Astrocyte (in vitro differentiated cells and primary cell): ENCODE measurements around the gene BCL7B.

ENCODE experiments used
- CTCF ChIP-seq: IDR thresholded peaks from 2 replicates; pipeline ENCODE4 v1.5.1; 2011; ENCODE audit warnings: low read depth, mild to moderate bottlenecking, inconsistent platforms, low read length, moderate library complexity; ENCODE audit not compliant: insufficient read depth
- EZH2 ChIP-seq: IDR thresholded peaks from 2 replicates; pipeline ENCODE4 v1.6.1; 2012; ENCODE audit warnings: mild to moderate bottlenecking, low read length, inconsistent platforms; ENCODE audit not compliant: insufficient read depth

- TF ChIP-seq CTCF = no peak
- TF ChIP-seq EZH2 = no peak
These were observed 10.6 kb upstream of the BCL7B start for GRCh38 chr7:73567846-73568685.
